Ovary (tissue), 9 donors: ENCODE measurements around the gene AANAT. TPM values are rescaled to one million over a fixed set of nuclear protein-coding genes. Genes with fewer than 3 reads are reported as not detected.

ENCODE experiments used
- DNase-seq, 5 donors: peaks; one replicate each; pipeline ENCODE4 v3.0.0-alpha.2; 2019 to 2020
- H3K27ac ChIP-seq, 2 donors: fragments of 200-600 bp; one replicate each; pipeline versions ENCODE4 v1.5.1 to v1.8.0; 2019 to 2022
- H3K27me3 ChIP-seq: fragments of 200-600 bp; one replicate; pipeline ENCODE4 v1.8.0; 2022
- H3K36me3 ChIP-seq: fragments of 200-600 bp; sonication (generic); one replicate; pipeline ENCODE4 v1.5.1; 2019
- H3K4me1 ChIP-seq: one replicate; pipeline ENCODE4 v1.8.1; 2013; ENCODE audit warnings: mild to moderate bottlenecking, moderate library complexity; ENCODE audit not compliant: insufficient read depth
- H3K4me3 ChIP-seq: fragments of 200-600 bp; sonication (generic); one replicate; pipeline ENCODE4 v1.5.1; 2017
- H3K9me3 ChIP-seq, 2 donors: fragments of 200-600 bp in 1 of 2; sonication (generic) in 1 of 2; one replicate each; pipeline versions ENCODE4 v1.5.1 to v1.8.1; 2013 to 2019; ENCODE audit warnings: mild to moderate bottlenecking in 1 of 2, moderate library complexity in 1 of 2
- CTCF ChIP-seq, 3 donors: fragments of 450-650 bp in 2 of 3; fragments of 200-600 bp in 1 of 3; IDR thresholded peaks; one replicate each; pipeline versions ENCODE4 v1.5.1 to v1.8.0; 2016 to 2022; ENCODE audit warnings: antibody characterized with exemption in 3 of 3, mild to moderate bottlenecking in 1 of 3
- EP300 ChIP-seq: sonication (generic); formaldehyde crosslinking; IDR thresholded peaks from one replicate; pipeline ENCODE4 v1.6.1; 2017; ENCODE audit warnings: antibody characterized with exemption
- POLR2A ChIP-seq: fragments of 450-650 bp; IDR thresholded peaks from one replicate; pipeline ENCODE4 v1.6.1; 2017; ENCODE audit warnings: antibody characterized with exemption, mild to moderate bottlenecking, moderate library complexity
- WGBS, 3 donors: extraction: QIAGEN DNeasy Blood & Tissue Kit in 1 of 3; methylation state at CpG; one replicate each; pipeline versions ENCODE4 v1.1.5 to v1.1.7; 2013 to 2017; 5-methylcytosine and 5-hydroxymethylcytosine counted together
- intact Hi-C, 4 donors: fragments of 100-400 bp; cut with DNase I; formaldehyde crosslinking; loops; one replicate each; pipeline versions ENCODE4 v1.11.0 to v1.15.1; 2022 to 2023
- polyA plus RNA-seq, 2 donors: library from polyadenylated mRNA; stranded (reverse); fragments of 200-250 nt in 1 of 2; fragments of 350-450 nt in 1 of 2; fragmentation: Illumina TruSeq in 1 of 2; extraction: RNeasy Lipid Tissue Mini Kit (QIAGEN cat#74804) in 1 of 2; gene quantifications; one replicate each; pipeline ENCODE4 v1.2.3, GENCODE V29; 2013 to 2014
- total RNA-seq, 7 donors: library from RNA; depleted of rRNA in 2 of 7; stranded (reverse); fragments of >200 nt in 2 of 7; fragmentation: NEBNext Ultra II Directional in 3 of 7; extraction: Animal tissue kit (Norgen Biotek cat#: 25700) in 3 of 7; gene quantifications; one replicate each; pipeline versions ENCODE4 v1.1.0 to v1.2.4, GENCODE V29; 2016 to 2023
- donor health status: DM: no; HTN: no; CAD: no; lungs with moderate emphysema.
- donor health status: DM: no; HTN: no; CAD: no.
- donor health status: Bipolar disorder and iron deficiency.
- donor health status: DM: yes; HTN: yes; CAD: no.
- donor health status: DM: no; HTN: no; CAD: no.
- donor health status: DM: yes; HTN: yes; CAD: no.

The AANAT gene
- total and polyA plus RNA-seq, 9 donors = not detected

- TF ChIP-seq CTCF (IDR thresholded peaks at IDR 0.05) (no peak), POLR2A (no peak), EP300 (no peak)
- no peak for DNase-seq
- H3K27me3 ChIP-seq = no peaks in the 10 kb centered on the region
- no peak overlapping the region for H3K27ac ChIP-seq
- H3K36me3 ChIP-seq = no peaks in the 10 kb centered on the region
- WGBS, 3 donors = 92 to 100% (median 95%) methylated on average over 1 of the region's 1 CpG
- no peak overlapping the region for H3K4me3 ChIP-seq
- H3K9me3 ChIP-seq = no peaks in the 10 kb centered on the region
- intact Hi-C loops = no loop called here
- H3K4me1 ChIP-seq = peaks cover 3% of the 10 kb centered on the region
Observed at GRCh38 chr17:76428511-76428910, 38.9 kb upstream of the AANAT start.

- H3K4me3 ChIP-seq = no peak overlapping the region
- H3K27me3 ChIP-seq = no peaks in the 10 kb centered on the region
- H3K4me1 ChIP-seq = peaks cover 3% of the 10 kb centered on the region
- no peaks in the 10 kb centered on the region for H3K36me3 ChIP-seq
- no peaks in the 10 kb centered on the region for H3K9me3 ChIP-seq
- no peak overlapping the region for H3K27ac ChIP-seq
- TF ChIP-seq EP300 = no peak
- TF ChIP-seq POLR2A = no peak
- no peak for TF ChIP-seq CTCF (IDR thresholded peaks at IDR 0.05)
- intact Hi-C loops = no loop called here
- DNase-seq = no peak
- WGBS, 3 donors = 92 to 99% (median 94%) methylated on average over 2 of the region's 2 CpGs
Observed at GRCh38 chr17:76431509-76431908, 35.9 kb upstream of the AANAT start.

- intact Hi-C loops = no loop called here
- peaks cover 3% of the 10 kb centered on the region for H3K4me1 ChIP-seq
Observed at GRCh38 chr17:76432004-76432403, 35.4 kb upstream of the AANAT start.

GRCh38 chr17:76432712-76433336 lies 34.6 kb upstream of the AANAT start:
- H3K27me3 ChIP-seq = no peaks in the 10 kb centered on the region
- 80 to 84% (median 83%) methylated on average over 3 of the region's 3 CpGs for WGBS, 3 donors
- no peaks in the 10 kb centered on the region for H3K36me3 ChIP-seq

More at GRCh38 chr17:76432004-76432403, 35.4 kb upstream of the AANAT start:
- WGBS, 3 donors = 89 to 90% (median 90%) methylated on average over 6 of the region's 6 CpGs
- no peak for TF ChIP-seq POLR2A
- no peak for TF ChIP-seq EP300
- no peak for TF ChIP-seq CTCF (IDR thresholded peaks at IDR 0.05)
- Histone ChIP-seq H3K9me3 (no peaks in the 10 kb centered on the region), H3K36me3 (no peaks in the 10 kb centered on the region), H3K4me3 (no peak overlapping the region), H3K27ac (no peak overlapping the region), H3K27me3 (no peaks in the 10 kb centered on the region)
- DNase-seq = no peak

More at GRCh38 chr17:76432712-76433336, 34.6 kb upstream of the AANAT start:
- Histone ChIP-seq H3K9me3 (no peaks in the 10 kb centered on the region), H3K4me3 (no peak overlapping the region), H3K27ac (no peak overlapping the region), H3K4me1 (peaks cover 2% of the 10 kb centered on the region)
- TF ChIP-seq EP300 (no peak), CTCF (IDR thresholded peaks at IDR 0.05) (no peak), POLR2A (no peak)
- intact Hi-C loops = no loop called here
- DNase-seq = no peak
